Measurements from ENCODE around the gene STX2. TPM values are rescaled to one million over a fixed set of nuclear protein-coding genes. Genes with fewer than 3 reads are reported as not detected.

The STX2 gene
- total RNA-seq, 1 experiment from 2014 or later = 19.0 TPM

GRCh38 chr12:130880411-130880885 is 41.4 kb upstream of the STX2 start:
- Mint-ChIP-seq H3K4me1 (ENCODE audit: insufficient read depth, unreplicated experiment) (peaks cover 5% of the 10 kb centered on the region), H3K27ac (ENCODE audit: low read depth, unreplicated experiment) (no peak overlapping the region), H3K9me3 (ENCODE audit: unreplicated experiment) (no peaks in the 10 kb centered on the region), H3K27me3 (ENCODE audit: insufficient read depth, unreplicated experiment) (no peaks in the 10 kb centered on the region), H3K36me3 (ENCODE audit: insufficient read depth, unreplicated experiment) (peaks cover 34% of the 10 kb centered on the region), H3K4me3 (ENCODE audit: unreplicated experiment) (no peak overlapping the region)
- no TSS peak for BruUV-seq (replicated peaks)
- TF ChIP-seq, protein P1, sequence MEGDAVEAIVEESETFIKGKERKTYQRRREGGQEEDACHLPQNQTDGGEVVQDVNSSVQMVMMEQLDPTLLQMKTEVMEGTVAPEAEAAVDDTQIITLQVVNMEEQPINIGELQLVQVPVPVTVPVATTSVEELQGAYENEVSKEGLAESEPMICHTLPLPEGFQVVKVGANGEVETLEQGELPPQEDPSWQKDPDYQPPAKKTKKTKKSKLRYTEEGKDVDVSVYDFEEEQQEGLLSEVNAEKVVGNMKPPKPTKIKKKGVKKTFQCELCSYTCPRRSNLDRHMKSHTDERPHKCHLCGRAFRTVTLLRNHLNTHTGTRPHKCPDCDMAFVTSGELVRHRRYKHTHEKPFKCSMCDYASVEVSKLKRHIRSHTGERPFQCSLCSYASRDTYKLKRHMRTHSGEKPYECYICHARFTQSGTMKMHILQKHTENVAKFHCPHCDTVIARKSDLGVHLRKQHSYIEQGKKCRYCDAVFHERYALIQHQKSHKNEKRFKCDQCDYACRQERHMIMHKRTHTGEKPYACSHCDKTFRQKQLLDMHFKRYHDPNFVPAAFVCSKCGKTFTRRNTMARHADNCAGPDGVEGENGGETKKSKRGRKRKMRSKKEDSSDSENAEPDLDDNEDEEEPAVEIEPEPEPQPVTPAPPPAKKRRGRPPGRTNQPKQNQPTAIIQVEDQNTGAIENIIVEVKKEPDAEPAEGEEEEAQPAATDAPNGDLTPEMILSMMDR (IDR thresholded peaks at IDR 0.05; ENCODE audit: unreplicated experiment) = no peak
- ChIA-PET POLR2A (no interaction called here), CTCF (no interaction called here)
- intact Hi-C loops (cut with micrococcal nuclease) = no loop called here
- DNase-seq (ENCODE audit: unreplicated experiment) = no peak

GRCh38 chr12:130879781-130880389 is 40.8 kb upstream of the STX2 start:
- Mint-ChIP-seq H3K27ac (ENCODE audit: low read depth, unreplicated experiment) (no peak overlapping the region), H3K4me1 (ENCODE audit: insufficient read depth, unreplicated experiment) (peaks cover 6% of the 10 kb centered on the region), H3K9me3 (ENCODE audit: unreplicated experiment) (no peaks in the 10 kb centered on the region), H3K36me3 (ENCODE audit: insufficient read depth, unreplicated experiment) (peaks cover 39% of the 10 kb centered on the region), H3K27me3 (ENCODE audit: insufficient read depth, unreplicated experiment) (no peaks in the 10 kb centered on the region), H3K4me3 (ENCODE audit: unreplicated experiment) (no peak overlapping the region)
- BruUV-seq (replicated peaks) = no TSS peak
- CTCF ChIA-PET = no interaction called here
- TF ChIP-seq, protein P1 (IDR thresholded peaks at IDR 0.05; ENCODE audit: unreplicated experiment) = no peak
- DNase-seq (ENCODE audit: unreplicated experiment) = no peak
- POLR2A ChIA-PET = no interaction called here
- intact Hi-C loops (cut with micrococcal nuclease) = no loop called here

DNA sequence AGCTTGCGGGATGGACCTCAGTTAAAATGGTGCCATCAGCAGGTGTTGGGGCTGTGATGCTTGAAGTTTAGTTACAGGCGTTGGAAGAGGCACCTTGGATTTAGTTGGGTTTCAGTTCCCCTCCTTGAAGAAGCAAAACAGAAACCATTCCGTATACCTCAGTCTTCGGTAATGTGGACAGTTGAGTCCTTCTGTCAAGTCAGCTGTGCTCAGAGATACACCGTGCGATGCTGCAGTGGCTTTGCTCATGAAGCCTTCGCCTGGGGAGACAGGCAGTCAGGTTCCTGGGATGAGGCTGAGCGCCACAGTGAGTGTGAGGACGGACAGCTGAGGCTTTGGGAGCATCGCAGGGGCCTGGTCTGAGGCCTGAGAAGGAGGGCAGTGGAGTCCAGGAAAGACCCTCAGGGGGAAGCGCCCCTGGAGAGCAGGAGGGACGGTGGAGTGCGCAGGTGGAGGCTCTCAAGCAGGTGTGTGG is 40.2 kb upstream of the STX2 start:
- H3K36me3 Mint-ChIP-seq (ENCODE audit: insufficient read depth, unreplicated experiment) = peaks cover 46% of the 10 kb centered on the region
- intact Hi-C loops (cut with micrococcal nuclease) = no loop called here
- CTCF ChIA-PET = no interaction called here
- H3K4me3 Mint-ChIP-seq (ENCODE audit: unreplicated experiment) = no peak overlapping the region
- H3K27ac Mint-ChIP-seq (ENCODE audit: low read depth, unreplicated experiment) = no peak overlapping the region
- TF ChIP-seq, protein P1 (IDR thresholded peaks at IDR 0.05; ENCODE audit: unreplicated experiment) = no peak
- peaks cover 10% of the 10 kb centered on the region for H3K4me1 Mint-ChIP-seq (ENCODE audit: insufficient read depth, unreplicated experiment)
- H3K27me3 Mint-ChIP-seq (ENCODE audit: insufficient read depth, unreplicated experiment) = no peaks in the 10 kb centered on the region
- no peaks in the 10 kb centered on the region for H3K9me3 Mint-ChIP-seq (ENCODE audit: unreplicated experiment)
- POLR2A ChIA-PET = no interaction called here
- BruUV-seq (replicated peaks) = no TSS peak
- no peak for DNase-seq (ENCODE audit: unreplicated experiment)

GRCh38 chr12:130878193-130879185 is 39.4 kb upstream of the STX2 start:
- BruUV-seq (replicated peaks) = no TSS peak
- Mint-ChIP-seq H3K27me3 (ENCODE audit: insufficient read depth, unreplicated experiment) (no peaks in the 10 kb centered on the region), H3K4me1 (ENCODE audit: insufficient read depth, unreplicated experiment) (peaks cover 18% of the 10 kb centered on the region), H3K9me3 (ENCODE audit: unreplicated experiment) (no peaks in the 10 kb centered on the region), H3K4me3 (ENCODE audit: unreplicated experiment) (no peak overlapping the region), H3K27ac (ENCODE audit: low read depth, unreplicated experiment) (no peak overlapping the region), H3K36me3 (ENCODE audit: insufficient read depth, unreplicated experiment) (peaks cover 53% of the 10 kb centered on the region)
- ChIA-PET POLR2A (no interaction called here), CTCF (no interaction called here)
- intact Hi-C loops (cut with micrococcal nuclease) = no loop called here
- no peak for DNase-seq (ENCODE audit: unreplicated experiment)
- TF ChIP-seq, protein P1 (IDR thresholded peaks at IDR 0.05; ENCODE audit: unreplicated experiment) = no peak

All from MCF 10A (cell line).